Esophagus squamous epithelium (tissue), 4 donors: Measurements from ENCODE around the gene PKMYT1.

Experiments
- POLR2A ChIP-seq, 4 donors: fragments of 450-650 bp; IDR thresholded peaks; one replicate each; pipeline ENCODE4 v1.6.1; 2017; ENCODE audit warnings: antibody characterized with exemption in 4 of 4, mild to moderate bottlenecking in 4 of 4, moderate library complexity in 3 of 4
- TF ChIP-seq, protein P1 (sequence below), 6 experiments: fragments of 450-650 bp in 4 of 6; fragments of 200-600 bp in 2 of 6; sonication (generic) in 2 of 6; IDR thresholded peaks; one replicate each; pipeline ENCODE4 v1.5.1; 2016 to 2019; ENCODE audit warnings: antibody characterized with exemption in 6 of 6, mild to moderate bottlenecking in 4 of 6, moderate library complexity in 4 of 6

DNA sequence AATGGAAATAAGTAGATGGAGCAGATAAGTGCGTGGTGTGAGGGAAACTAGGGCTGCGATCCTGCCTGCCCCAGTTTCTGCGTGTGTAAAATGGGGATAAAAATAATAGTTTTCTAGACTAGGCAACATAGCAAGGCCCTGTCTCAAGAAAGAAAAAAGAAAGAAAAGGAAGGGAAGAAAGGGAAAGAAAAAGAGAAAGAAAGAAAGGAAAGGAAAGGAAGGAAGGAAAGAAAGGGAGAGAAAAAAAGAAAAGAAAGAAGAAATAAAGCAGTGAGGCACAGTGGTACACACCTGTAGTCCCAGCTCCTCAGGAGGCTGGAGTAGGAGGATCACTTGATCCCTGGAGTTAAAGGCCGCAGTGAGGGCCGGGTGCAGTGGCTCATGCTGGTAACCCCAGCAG, 2.2 kb upstream of the PKMYT1 start:
- no peak for TF ChIP-seq POLR2A (IDR thresholded peaks at IDR 0.05)
- TF ChIP-seq, protein P1, sequence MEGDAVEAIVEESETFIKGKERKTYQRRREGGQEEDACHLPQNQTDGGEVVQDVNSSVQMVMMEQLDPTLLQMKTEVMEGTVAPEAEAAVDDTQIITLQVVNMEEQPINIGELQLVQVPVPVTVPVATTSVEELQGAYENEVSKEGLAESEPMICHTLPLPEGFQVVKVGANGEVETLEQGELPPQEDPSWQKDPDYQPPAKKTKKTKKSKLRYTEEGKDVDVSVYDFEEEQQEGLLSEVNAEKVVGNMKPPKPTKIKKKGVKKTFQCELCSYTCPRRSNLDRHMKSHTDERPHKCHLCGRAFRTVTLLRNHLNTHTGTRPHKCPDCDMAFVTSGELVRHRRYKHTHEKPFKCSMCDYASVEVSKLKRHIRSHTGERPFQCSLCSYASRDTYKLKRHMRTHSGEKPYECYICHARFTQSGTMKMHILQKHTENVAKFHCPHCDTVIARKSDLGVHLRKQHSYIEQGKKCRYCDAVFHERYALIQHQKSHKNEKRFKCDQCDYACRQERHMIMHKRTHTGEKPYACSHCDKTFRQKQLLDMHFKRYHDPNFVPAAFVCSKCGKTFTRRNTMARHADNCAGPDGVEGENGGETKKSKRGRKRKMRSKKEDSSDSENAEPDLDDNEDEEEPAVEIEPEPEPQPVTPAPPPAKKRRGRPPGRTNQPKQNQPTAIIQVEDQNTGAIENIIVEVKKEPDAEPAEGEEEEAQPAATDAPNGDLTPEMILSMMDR (IDR thresholded peaks at IDR 0.05): no peak
